Activated T-helper 9 cell treated with anti-CD3 and anti-CD28 coated beads, Interleukin-2, amount 50 U/mL, for 16 hours (primary cell): ENCODE data around the gene FUBP1.
A peak's percentile ranks its signal among the peaks of the same experiment; 100 is the strongest.
"Not testable (repeated sequence)": the region's sequence is repeated elsewhere in the genome, so short reads cannot be mapped to it uniquely, and the experiment has no call there.

ENCODE experiments used
- DNase-seq: peaks from one replicate; pipeline ENCODE4 v3.0.0-alpha.2; 2020; ENCODE audit warnings: low read depth

FUBP1 gene

DNA sequence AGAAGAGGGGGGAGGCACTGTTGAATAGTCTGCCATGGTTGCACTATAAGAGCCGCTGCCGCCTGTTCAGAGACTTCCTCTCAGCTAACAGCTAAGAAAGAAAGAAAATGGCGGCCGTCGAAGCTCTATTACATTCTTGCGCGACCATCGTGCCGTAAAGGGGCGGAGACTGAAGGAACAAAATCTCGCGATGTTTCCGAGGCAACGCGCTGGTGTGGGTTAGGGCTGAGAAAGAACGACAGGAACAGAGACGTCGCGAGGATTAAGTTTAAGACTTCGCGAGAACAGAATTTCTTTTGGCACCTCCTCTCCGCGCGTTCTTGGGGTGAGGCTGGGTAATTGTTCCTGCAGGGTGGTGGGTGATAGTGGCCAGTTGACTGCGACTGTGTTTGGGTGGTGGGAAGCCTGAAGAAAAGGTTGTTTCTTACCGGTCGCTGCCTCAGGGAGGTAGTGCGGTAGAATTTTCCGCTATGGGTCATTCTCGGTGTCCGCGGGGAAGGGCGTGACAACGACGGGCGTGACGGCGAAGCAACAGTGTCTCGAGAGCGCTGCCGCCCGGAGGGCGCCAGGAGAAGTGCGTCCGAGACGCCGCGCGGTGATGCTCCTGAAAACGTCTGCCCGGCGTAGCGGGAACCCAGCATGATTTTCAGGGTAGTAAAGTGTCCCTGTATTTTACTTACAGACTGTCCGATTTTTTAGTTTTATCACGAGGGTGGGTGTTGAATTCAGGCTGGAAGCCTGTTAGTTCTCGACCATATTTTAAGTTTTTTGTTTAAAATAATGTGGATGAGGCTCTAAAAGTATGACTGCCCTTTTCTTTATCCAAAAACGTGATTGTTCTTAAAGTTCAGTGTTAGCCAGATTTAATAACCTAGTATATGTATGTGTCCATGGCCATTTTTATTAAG is at the start of gene FUBP1:
TSS of gene FUBP1 (minus strand) at position 104 of the 908 bp plus-strand sequence. CDS start at position 36, 68 bp downstream.
- DNase-seq: peak; percentile 88

DNA sequence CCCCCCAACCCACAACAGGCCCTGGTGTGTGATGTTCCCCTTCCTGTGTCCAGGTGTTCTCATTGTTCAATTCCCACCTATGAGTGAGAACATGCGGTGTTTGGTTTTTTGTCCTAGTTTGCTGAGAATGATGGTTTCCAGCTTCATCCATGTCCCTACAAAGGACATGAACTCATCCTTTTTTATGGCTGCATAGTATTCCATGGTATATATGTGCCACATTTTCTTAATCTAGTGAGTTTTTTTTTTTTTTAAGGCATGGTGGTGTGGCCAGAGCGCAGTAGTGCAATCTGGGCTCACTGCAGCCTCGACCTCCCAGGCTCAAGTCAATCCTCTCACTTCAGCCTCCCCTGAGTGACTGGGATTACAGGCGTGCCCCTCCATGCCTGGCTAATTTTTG is 42.3 kb upstream of the FUBP1 start:
- not testable (repeated sequence) for DNase-seq

GRCh38 chr1:78019024-78019423 is 40.2 kb upstream of the FUBP1 start:
- DNase-seq: no peak

DNA sequence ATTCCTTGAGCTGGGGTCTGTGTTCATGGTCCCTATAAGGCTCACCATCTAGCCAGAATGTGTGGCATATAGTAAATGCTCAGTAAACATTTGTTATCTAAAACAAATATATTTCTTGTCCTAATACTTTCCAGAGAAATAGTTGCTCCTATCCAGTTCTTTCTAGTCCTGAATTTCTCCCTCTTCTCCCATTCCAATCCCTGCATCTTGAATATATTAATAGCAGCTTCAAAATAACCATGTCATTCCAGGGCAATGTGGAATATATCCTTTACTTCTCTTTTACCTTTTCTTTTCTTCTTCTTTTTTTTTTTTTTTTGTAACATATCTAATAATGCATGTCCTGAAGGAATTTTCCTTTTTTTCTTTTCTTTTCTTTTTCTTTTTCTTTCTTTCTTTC is 36.3 kb upstream of the FUBP1 start:
- no peak for DNase-seq

DNA sequence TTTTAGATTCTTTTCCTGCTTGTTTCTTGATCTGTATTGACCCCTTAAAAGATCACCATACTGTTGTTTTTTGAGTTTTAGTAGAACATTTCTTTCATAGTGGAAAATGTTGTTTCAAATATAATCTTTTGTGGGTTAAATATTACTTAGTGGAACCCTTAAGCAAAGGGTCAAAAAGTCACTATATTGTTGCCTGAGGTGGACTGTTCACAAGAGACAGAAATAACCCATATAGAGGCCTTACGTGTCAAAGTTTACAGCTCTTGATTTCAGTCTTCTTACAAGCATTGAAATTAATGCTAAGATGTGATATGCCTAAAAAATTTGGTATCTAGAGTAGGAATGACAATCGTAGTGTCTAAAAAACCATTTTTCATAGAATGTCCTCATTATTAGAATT is 32.2 kb upstream of the FUBP1 start:
- no peak for DNase-seq

- no peak for DNase-seq
These were observed 31.0 kb upstream of the FUBP1 start for GRCh38 chr1:78009836-78010235.

- DNase-seq: no peak
These were observed 30.4 kb upstream of the FUBP1 start for GRCh38 chr1:78009276-78009675.

DNA sequence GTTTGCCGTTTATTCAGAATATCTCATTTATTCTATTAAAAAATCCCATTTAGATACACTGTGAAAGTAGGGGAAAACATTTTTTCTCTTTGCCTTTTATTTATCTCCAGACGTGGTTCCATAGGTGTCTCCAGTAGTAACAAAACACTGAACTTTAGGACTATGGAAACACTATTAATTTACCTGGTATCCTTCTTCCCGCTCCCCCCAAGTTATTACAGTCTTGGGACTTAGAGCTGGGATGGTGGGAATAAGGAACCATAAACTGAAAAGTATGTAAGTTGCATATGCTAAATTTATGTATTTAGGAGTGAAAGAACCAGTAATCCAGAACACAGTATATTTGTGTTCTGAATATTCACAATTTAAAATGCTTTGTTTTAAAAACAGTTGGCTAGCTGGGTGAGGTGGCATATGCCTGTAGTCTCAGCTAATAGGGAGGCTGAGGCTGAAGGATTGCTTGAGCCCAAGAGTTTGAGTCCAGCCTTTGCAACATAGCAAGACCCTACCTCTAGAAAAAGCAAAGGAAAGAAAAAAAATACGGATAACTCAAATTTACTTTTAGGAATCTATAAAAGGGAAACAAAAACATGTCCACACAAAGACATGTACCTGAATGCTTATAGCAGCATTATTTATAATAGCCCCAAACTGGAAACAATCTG is 28.9 kb upstream of the FUBP1 start:
- no peak for DNase-seq

DNA sequence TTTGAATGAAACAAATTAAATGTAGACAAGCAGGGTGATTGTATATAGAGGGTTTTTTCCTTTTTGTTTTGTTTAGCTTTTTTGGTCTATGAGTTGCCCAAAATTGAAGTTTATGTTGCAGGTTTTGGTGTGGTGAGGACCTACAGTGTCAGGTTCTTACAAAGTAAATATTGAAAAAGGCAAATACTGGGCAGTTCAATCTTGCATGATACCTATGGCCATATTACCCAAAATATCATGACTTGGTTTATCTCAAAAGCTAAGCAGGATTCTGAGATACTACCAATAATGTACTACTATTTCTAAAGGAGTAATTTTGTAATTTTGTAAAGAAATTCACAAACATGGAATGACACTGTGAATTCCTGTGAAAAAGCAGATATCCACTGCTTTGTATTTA is 27.6 kb upstream of the FUBP1 start:
- DNase-seq: no peak

DNA sequence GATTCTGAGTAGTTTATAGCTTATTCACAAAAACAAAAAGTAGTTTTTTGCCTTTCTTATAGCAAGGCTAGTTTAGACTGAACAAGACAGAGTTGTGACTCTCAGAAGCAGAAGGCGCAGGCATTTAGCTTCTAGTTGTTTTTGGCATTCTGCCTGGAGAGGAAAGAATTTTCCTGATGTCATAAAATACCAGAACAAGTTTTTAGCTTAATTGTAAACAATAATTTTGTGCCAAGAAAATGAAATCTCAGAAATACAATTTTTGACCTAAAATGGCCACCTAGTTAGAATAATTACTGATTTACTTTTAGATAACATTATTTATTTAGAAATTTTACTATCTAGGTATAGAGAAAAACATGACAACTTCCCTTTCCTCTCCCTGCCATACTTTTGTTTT is 26.9 kb upstream of the FUBP1 start:
- DNase-seq: no peak

DNA sequence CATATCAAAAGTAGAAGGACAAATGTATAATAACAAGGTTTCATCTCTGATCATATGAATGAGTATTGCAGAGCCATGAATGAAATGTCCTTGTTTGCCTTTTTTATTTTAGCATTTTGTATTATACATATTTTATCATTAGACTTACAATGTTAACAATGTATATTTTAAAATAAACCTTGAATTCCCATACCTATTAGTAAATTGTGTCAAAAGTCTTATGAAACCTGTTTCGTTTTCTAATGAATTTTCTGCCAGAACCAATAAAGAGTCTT is 26.5 kb upstream of the FUBP1 start:
- DNase-seq: no peak

DNA sequence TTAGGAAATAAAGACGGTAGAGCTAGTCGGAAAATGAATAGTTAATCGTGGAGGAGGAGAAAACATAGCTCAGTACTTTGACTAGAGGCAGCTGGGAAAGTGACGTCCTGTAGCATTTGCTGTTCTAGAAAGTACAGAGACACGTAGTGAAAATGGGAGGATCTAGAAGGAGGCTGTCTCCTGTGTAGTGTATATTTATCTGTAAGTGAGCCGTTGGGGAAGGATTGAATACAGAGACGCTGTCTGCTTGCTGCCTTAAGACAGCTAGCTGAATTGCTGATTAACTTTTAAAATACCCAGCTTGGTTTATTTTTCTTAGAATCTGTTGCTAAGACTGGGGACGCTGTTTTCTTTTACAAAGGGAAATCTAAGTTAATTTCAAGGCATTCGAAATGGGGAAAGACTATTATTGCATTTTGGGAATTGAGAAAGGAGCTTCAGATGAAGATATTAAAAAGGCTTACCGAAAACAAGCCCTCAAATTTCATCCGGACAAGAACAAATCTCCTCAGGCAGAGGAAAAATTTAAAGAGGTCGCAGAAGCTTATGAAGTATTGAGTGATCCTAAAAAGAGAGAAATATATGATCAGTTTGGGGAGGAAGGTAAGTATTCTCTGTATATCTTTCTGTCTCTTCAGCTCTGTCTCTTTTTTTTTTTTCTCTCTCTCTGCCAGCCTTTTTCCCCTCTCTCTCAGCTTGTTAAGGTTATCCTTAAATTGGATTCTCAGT is 26.0 kb upstream of the FUBP1 start, which contains the start of gene DNAJB4:
TSS of gene DNAJB4 (plus strand) at position 221 of the 729 bp plus-strand sequence. CDS start at position 393, 172 bp downstream.
- peak; percentile 26 for DNase-seq

GRCh38 chr1:78003882-78004718 is 25.2 kb upstream of the FUBP1 start:
- no peak for DNase-seq

GRCh38 chr1:78003070-78003746 is 24.3 kb upstream of the FUBP1 start:
- DNase-seq: no peak

GRCh38 chr1:78000536-78000935 is 21.7 kb upstream of the FUBP1 start:
- not testable (repeated sequence) for DNase-seq

DNA sequence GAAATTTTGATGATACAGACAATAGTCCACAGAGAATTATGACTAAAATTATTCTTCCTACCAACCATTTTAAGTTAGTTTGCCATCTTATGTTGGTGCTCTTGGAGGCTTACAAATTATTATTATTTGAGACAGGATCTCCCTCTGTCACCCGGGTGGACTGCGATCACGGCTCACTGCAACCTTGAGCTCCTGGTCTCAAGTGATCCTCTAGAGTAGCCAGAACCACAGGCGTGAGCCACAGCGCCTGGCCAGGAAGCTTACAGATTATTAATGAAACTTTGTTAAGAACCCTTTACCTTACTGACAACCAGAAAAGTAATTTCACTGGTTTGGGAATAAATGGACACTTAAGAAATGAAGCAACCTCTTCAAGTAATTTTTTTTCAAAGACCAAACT is 17.9 kb upstream of the FUBP1 start:
- no peak for DNase-seq

DNA sequence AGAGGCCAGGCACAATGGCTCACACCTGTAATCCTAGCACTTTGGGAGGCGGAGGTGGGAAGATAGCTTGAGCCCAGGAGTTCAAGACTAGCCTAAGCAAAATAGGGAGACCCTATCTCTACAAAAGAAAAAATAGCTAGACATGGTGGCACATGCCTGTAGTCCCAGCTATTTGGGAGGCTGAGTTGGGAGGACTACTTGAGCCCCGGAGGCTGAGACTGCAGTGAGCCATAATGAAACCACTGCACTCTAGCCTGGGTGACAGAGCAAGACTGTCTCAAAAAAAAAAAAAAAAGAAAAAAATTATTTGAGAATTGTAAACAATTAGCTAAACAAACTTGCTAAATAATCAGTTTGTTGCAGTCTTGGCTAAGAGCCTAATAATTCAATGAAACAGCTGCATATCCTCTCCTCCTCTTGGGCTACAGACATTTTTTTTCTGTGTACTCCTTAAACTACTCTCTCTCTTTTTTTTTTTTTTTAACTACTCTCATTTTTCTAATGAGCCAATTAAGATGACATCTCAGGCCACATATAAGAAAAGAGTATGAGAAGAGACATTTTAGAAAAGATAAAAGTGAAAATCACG is 15.3 kb upstream of the FUBP1 start:
- DNase-seq: no peak

- DNase-seq: no peak
These were observed 12.8 kb upstream of the FUBP1 start for GRCh38 chr1:77991638-77992037.

GRCh38 chr1:77990629-77991204 is 11.8 kb upstream of the FUBP1 start:
- DNase-seq: no peak

DNA sequence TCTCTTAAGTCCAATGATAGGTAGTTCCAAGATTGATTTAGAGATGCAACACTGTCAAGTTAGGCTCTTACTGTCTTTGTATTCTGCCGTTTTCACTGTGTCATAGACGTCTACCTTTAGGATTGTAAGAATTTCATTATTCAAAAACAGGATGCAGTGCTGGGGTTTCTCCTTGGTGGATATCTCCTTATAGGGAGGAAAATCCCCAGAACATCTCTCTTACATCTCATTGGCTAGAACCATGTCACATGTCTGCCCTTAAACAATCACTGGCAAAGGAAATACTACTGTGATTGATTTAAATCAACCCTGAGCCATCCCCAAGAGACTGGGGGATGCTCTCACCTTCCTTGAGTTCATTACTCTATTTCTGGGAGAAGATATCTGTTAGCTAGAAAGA is 10.9 kb upstream of the FUBP1 start:
- no peak for DNase-seq

DNA sequence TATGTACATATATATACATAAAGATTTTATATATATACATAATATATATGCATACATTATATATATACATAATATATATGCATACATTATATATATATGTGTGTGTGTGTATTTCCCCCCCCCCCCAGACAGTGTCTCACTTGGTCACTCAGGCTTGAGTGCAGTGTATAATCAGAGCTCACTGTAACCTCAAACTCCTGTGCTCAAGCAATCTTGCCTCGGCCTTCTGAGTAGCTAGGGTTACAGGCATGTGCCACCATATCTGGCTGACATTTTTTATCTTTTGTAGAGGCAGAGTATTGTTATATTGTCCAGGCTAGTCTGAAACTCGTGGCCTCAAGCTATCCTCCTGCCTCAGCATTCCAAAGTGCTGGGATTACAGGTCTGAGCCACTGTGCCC is 9.0 kb upstream of the FUBP1 start:
- no peak for DNase-seq
